A673 (cell line): ENCODE results near the gene ID3. TPM values are rescaled to one million over a fixed set of nuclear protein-coding genes. Genes with fewer than 3 reads are reported as not detected.

Experiments used
- BruUV-seq: library from RNA; stranded (reverse); fragments of 400-500 nt; replicated peaks from 2 replicates; lab custom pipeline; 2021; lab: Mats Ljungman, UMichigan
- CTCF ChIA-PET: fragments of 300-600 bp; sonication (Branson Sonifier 250); formaldehyde crosslinking; loops from one replicate; lab custom pipeline; 2022; ENCODE audit warnings: antibody characterized with exemption; lab: Charles Lee
- POLR2A ChIA-PET: fragments of 300-600 bp; sonication (Branson Sonifier 250); formaldehyde crosslinking; loops from one replicate; lab custom pipeline; 2022; ENCODE audit warnings: antibody characterized with exemption; ENCODE audit not compliant: low non-redundant PET; lab: Charles Lee
- DNase-seq: peaks from one replicate; pipeline ENCODE4 v3.0.0-alpha.2; 2015; ENCODE audit warnings: low spot score
- H3K27ac ChIP-seq: fragments of 200-600 bp; sonication (generic); 2 replicates; pipeline ENCODE4 v1.5.1; 2016; ENCODE audit warnings: mixed run types, low read depth, mild to moderate bottlenecking, mixed read lengths, antibody characterized with exemption, low read length; ENCODE audit not compliant: poor library complexity, severe bottlenecking
- H3K27me3 ChIP-seq: fragments of 200-600 bp; sonication (generic); replicated peaks from 2 replicates; pipeline ENCODE4 v1.6.1; 2017; ENCODE audit warnings: mixed run types, low read depth, mild to moderate bottlenecking, mixed read lengths, antibody characterized with exemption, low read length; ENCODE audit not compliant: insufficient read depth, poor library complexity
- H3K36me3 ChIP-seq: fragments of 200-600 bp; sonication (generic); 2 replicates; pipeline ENCODE4 v1.6.1; 2016; ENCODE audit warnings: mixed run types, mild to moderate bottlenecking, mixed read lengths, antibody characterized with exemption, low read length; ENCODE audit not compliant: insufficient read depth, poor library complexity, severe bottlenecking
- H3K4me1 ChIP-seq: fragments of 200-600 bp; sonication (generic); 2 replicates; pipeline ENCODE4 v1.6.1; 2017; ENCODE audit warnings: mixed run types, mild to moderate bottlenecking, mixed read lengths, antibody characterized with exemption, low read length; ENCODE audit not compliant: insufficient read depth, poor library complexity, severe bottlenecking
- H3K4me3 ChIP-seq: fragments of 200-600 bp; sonication (generic); 2 replicates; pipeline ENCODE4 v1.5.1; 2016; ENCODE audit warnings: low read depth, mixed run types, mild to moderate bottlenecking, mixed read lengths, low read length; ENCODE audit not compliant: poor library complexity, severe bottlenecking
- H3K9me3 ChIP-seq: fragments of 200-600 bp; sonication (generic); 2 replicates; pipeline ENCODE4 v1.6.1; 2016; ENCODE audit warnings: mixed run types, low read depth, mild to moderate bottlenecking, mixed read lengths, antibody characterized with exemption, low read length; ENCODE audit not compliant: poor library complexity, severe bottlenecking
- EZH2 ChIP-seq: fragments of 200-600 bp; sonication (generic); IDR thresholded peaks from 2 replicates; pipeline ENCODE4 v1.6.1; 2017; ENCODE audit warnings: borderline replicate concordance, low read depth, mild to moderate bottlenecking, mixed read lengths, antibody characterized with exemption, low read length; ENCODE audit not compliant: poor library complexity, severe bottlenecking
- intact Hi-C: fragments of 100-400 bp; cut with micrococcal nuclease; formaldehyde crosslinking; loops from one replicate; pipeline ENCODE4 v1.10.0; 2022; ENCODE audit not compliant: unreplicated experiment
- total RNA-seq: library from RNA; stranded (reverse); gene quantifications from 2 replicates; pipeline ENCODE4 v1.2.3, GENCODE V29; 2021
- TF ChIP-seq, protein P1 (sequence below): fragments of 300-800, 200-600 bp; sonication (generic); conservative IDR thresholded peaks from 2 replicates; pipeline ENCODE4 v1.5.1; 2017; ENCODE audit warnings: low read depth, mild to moderate bottlenecking, antibody characterized with exemption, low read length, moderate library complexity, mixed read lengths

The ID3 gene
- total RNA-seq, 1 experiment from 2014 or later, result 140 TPM

DNA sequence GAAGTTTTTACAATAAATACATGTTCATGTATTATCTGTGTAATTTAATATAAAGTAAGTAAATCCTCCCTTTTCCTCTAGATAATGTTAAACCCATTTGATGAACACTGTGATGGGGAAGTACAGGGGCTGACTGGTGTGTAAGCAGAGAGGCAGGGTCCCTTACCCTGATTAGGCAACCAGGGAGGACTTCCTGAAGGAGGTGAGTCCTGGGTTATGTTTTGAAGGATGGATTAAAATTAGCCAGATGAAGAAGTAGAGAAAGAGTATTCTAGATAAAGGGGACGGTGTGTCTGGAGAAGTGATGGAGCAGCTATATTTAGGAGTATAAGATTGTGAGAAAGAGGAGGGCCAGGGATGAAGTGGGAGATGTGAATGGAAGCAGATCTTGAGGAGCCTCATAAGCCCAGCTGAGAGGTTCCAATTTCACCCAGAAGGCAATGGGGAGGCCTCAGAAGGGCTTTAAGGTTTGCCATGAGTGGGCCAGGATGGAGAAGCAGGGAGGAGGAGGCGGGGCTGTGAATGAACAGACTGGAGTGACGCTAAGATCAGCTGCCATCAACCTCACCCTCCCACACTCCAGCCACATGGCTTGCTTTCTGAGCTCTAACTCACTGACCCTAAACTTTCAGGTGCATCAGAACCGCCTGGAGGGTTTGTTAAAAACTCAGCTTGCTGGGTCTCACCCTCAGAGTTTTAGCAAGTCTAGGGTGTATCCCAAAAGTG, 30.9 kb upstream of the ID3 start:
- ChIA-PET POLR2A (no interaction called here), CTCF (no interaction called here)
- Histone ChIP-seq H3K4me3 (no peak overlapping the region), H3K4me1 (peaks cover 6% of the 10 kb centered on the region), H3K9me3 (no peaks in the 10 kb centered on the region), H3K36me3 (no peaks in the 10 kb centered on the region), H3K27ac (no peak overlapping the region), H3K27me3 (no peaks in the 10 kb centered on the region)
- intact Hi-C loops, result no loop called here
- BruUV-seq, result no TSS peak
- TF ChIP-seq, protein P1, sequence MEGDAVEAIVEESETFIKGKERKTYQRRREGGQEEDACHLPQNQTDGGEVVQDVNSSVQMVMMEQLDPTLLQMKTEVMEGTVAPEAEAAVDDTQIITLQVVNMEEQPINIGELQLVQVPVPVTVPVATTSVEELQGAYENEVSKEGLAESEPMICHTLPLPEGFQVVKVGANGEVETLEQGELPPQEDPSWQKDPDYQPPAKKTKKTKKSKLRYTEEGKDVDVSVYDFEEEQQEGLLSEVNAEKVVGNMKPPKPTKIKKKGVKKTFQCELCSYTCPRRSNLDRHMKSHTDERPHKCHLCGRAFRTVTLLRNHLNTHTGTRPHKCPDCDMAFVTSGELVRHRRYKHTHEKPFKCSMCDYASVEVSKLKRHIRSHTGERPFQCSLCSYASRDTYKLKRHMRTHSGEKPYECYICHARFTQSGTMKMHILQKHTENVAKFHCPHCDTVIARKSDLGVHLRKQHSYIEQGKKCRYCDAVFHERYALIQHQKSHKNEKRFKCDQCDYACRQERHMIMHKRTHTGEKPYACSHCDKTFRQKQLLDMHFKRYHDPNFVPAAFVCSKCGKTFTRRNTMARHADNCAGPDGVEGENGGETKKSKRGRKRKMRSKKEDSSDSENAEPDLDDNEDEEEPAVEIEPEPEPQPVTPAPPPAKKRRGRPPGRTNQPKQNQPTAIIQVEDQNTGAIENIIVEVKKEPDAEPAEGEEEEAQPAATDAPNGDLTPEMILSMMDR, result no peak
- DNase-seq, result no peak

- Histone ChIP-seq H3K4me3 (no peak overlapping the region), H3K27ac (no peak overlapping the region), H3K4me1 (peaks cover 6% of the 10 kb centered on the region), H3K9me3 (no peaks in the 10 kb centered on the region), H3K27me3 (no peaks in the 10 kb centered on the region), H3K36me3 (no peaks in the 10 kb centered on the region)
- POLR2A ChIA-PET, result no interaction called here
- BruUV-seq, result no TSS peak
- CTCF ChIA-PET, result no interaction called here
- DNase-seq, result no peak
- intact Hi-C loops, result no loop called here
- TF ChIP-seq EZH2, result no peak
- TF ChIP-seq, protein P1, result no peak
Observed at GRCh38 chr1:23589585-23589986, 30.3 kb upstream of the ID3 start.

- no peaks in the 10 kb centered on the region for H3K27me3 ChIP-seq
- no peak for DNase-seq
- POLR2A ChIA-PET, result no interaction called here
- no peaks in the 10 kb centered on the region for H3K36me3 ChIP-seq
- intact Hi-C loops, result no loop called here
- H3K9me3 ChIP-seq, result no peaks in the 10 kb centered on the region
- CTCF ChIA-PET, result no interaction called here
- H3K27ac ChIP-seq, result no peak overlapping the region
- no TSS peak for BruUV-seq
- peaks cover 6% of the 10 kb centered on the region for H3K4me1 ChIP-seq
- H3K4me3 ChIP-seq, result no peak overlapping the region
- no peak for TF ChIP-seq EZH2
- TF ChIP-seq, protein P1, result no peak
Observed at GRCh38 chr1:23588749-23589548, 29.6 kb upstream of the ID3 start.
